Keratinocyte (primary cell): ENCODE data around the gene FAM117A.

Experiments
- EZH2 ChIP-seq: IDR thresholded peaks from one replicate; pipeline ENCODE4 v1.6.1; 2012; ENCODE audit warnings: inconsistent platforms, mild to moderate bottlenecking, low read length, moderate library complexity
- TF ChIP-seq, protein P1 (sequence below), 3 experiments: IDR thresholded peaks in 1 of 3; conservative IDR thresholded peaks in 1 of 3; optimal IDR thresholded peaks in 1 of 3; 2 replicates in 2 of 3; 3 replicates in 1 of 3; pipeline versions ENCODE3 to v1.5.1; 2011; ENCODE audit warnings: low read length in 3 of 3, mild to moderate bottlenecking in 3 of 3, moderate library complexity in 2 of 3, control low read depth in 1 of 3, inconsistent platforms in 1 of 3; ENCODE audit not compliant: insufficient read depth in 2 of 3; ENCODE audit errors: extremely low read depth in 1 of 3

- TF ChIP-seq, protein P1, sequence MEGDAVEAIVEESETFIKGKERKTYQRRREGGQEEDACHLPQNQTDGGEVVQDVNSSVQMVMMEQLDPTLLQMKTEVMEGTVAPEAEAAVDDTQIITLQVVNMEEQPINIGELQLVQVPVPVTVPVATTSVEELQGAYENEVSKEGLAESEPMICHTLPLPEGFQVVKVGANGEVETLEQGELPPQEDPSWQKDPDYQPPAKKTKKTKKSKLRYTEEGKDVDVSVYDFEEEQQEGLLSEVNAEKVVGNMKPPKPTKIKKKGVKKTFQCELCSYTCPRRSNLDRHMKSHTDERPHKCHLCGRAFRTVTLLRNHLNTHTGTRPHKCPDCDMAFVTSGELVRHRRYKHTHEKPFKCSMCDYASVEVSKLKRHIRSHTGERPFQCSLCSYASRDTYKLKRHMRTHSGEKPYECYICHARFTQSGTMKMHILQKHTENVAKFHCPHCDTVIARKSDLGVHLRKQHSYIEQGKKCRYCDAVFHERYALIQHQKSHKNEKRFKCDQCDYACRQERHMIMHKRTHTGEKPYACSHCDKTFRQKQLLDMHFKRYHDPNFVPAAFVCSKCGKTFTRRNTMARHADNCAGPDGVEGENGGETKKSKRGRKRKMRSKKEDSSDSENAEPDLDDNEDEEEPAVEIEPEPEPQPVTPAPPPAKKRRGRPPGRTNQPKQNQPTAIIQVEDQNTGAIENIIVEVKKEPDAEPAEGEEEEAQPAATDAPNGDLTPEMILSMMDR (optimal IDR thresholded peaks at IDR 0.05 in 1 of 3, IDR thresholded peaks at IDR 0.05 in 1 of 3, conservative IDR thresholded peaks at IDR 0.05 in 1 of 3; ENCODE audit: extremely low read depth in 1 of 3, insufficient read depth in 2 of 3, low read length in 3 of 3) = no peak
- no peak for TF ChIP-seq EZH2
Observed at GRCh38 chr17:49680314-49680713, 83.6 kb downstream of the FAM117A start.
